Mammary epithelial cell (primary cell): ENCODE measurements around the gene RALGAPB.

Experiments
- EZH2 ChIP-seq: IDR thresholded peaks from 2 replicates; pipeline ENCODE4 v1.6.1; 2012; ENCODE audit warnings: low read length, inconsistent platforms, borderline replicate concordance
- TF ChIP-seq, protein P1 (sequence below), 2 donors: IDR thresholded peaks in 1 of 2; conservative IDR thresholded peaks in 1 of 2; 2 replicates each; pipeline ENCODE4 v1.5.1; 2011 to 2012; ENCODE audit warnings: inconsistent platforms in 2 of 2, low read length in 2 of 2, mild to moderate bottlenecking in 2 of 2, control low read depth in 1 of 2, low read depth in 1 of 2; ENCODE audit not compliant: insufficient read depth in 1 of 2; ENCODE audit errors: extremely low read depth in 1 of 2

DNA sequence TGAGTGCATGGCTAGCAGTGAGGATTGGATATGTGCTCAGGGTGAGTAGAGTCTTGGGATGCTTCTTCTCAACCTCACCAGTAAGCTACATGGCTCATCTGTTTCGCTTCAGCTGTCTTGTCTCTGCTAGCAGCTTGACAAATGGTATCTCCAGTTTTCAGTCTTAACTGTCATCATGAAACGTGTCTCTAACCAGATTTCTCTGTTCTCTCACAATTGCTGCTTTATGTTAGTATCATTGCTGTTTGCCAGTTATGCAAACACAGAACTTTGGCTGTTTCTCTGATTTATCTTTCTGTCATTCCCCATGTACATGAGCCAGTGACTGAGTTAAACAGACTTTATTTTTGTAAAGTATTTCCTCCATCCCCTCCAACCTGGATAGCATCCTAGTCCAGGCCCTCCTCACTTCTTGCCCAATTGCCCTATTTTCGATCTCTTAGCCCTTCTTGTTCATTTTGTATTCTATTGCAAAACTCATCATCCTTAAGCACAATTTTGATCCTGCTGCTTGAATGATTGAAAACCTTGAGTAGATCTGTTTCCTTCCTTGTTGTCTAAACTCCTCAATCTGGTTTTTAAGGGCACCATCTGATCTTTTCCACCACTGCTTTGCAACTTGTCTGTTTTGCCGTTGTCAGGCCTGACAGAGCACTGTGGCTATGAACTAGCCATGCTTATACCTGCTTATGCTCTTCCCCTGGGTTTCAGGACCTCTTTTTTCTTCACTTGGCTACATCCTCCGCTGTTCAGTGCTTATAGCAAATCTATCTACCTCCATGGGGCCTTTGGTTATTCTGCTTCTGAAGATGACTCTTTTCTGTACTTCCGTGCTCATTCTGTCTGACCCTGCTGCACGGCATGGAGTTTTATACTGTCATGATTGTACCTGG, 70.6 kb downstream of the RALGAPB start:
- TF ChIP-seq, protein P1, sequence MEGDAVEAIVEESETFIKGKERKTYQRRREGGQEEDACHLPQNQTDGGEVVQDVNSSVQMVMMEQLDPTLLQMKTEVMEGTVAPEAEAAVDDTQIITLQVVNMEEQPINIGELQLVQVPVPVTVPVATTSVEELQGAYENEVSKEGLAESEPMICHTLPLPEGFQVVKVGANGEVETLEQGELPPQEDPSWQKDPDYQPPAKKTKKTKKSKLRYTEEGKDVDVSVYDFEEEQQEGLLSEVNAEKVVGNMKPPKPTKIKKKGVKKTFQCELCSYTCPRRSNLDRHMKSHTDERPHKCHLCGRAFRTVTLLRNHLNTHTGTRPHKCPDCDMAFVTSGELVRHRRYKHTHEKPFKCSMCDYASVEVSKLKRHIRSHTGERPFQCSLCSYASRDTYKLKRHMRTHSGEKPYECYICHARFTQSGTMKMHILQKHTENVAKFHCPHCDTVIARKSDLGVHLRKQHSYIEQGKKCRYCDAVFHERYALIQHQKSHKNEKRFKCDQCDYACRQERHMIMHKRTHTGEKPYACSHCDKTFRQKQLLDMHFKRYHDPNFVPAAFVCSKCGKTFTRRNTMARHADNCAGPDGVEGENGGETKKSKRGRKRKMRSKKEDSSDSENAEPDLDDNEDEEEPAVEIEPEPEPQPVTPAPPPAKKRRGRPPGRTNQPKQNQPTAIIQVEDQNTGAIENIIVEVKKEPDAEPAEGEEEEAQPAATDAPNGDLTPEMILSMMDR (conservative IDR thresholded peaks at IDR 0.05 in 1 of 2, IDR thresholded peaks at IDR 0.05 in 1 of 2; ENCODE audit: extremely low read depth in 1 of 2, insufficient read depth in 1 of 2, low read depth in 1 of 2, low read length in 2 of 2), result no peak
- TF ChIP-seq EZH2, result no peak
